ENCODE results near the gene CIROP.
"Not testable (repeated sequence)": the region's sequence is repeated elsewhere in the genome, so short reads cannot be mapped to it uniquely, and the experiment has no call there.

GRCh38 chr14:23107620-23108019, 2.8 kb upstream of the CIROP start:
- not testable (repeated sequence) for TF ChIP-seq CTCF (IDR thresholded peaks at IDR 0.05; ENCODE audit: low read depth, low read length, poor library complexity, severe bottlenecking); EZH2phosphoT487 (IDR thresholded peaks at IDR 0.05; ENCODE audit: borderline replicate concordance, low read length)
